Aorta (tissue), 5 donors: Measurements from ENCODE around the gene TTYH1. TPM values are rescaled to one million over a fixed set of nuclear protein-coding genes. Genes with fewer than 3 reads are reported as not detected.
A peak's percentile ranks its signal among the peaks of the same experiment; 100 is the strongest.

Experiments used
- ATAC-seq: fragments of 200-7000 bp; cut with Tn5 transposase; one replicate; pipeline ENCODE4 v1.9.1; 2022; ENCODE audit warnings: moderate library complexity; ENCODE audit not compliant: low FRiP score
- DNase-seq, 2 donors: peaks; one replicate each; pipeline ENCODE4 v3.0.0-alpha.2; 2020
- H3K27ac ChIP-seq, 2 donors: one replicate each; pipeline ENCODE4 v1.5.1; 2013; ENCODE audit warnings: low read length in 2 of 2, mild to moderate bottlenecking in 2 of 2, moderate library complexity in 2 of 2, control low read depth in 1 of 2, inconsistent platforms in 1 of 2, low read depth in 1 of 2
- H3K27me3 ChIP-seq, 2 donors: one replicate each; pipeline ENCODE4 v1.6.1; 2013; ENCODE audit warnings: control low read depth in 1 of 2, low read length in 1 of 2, mild to moderate bottlenecking in 1 of 2, moderate library complexity in 1 of 2; ENCODE audit not compliant: insufficient read depth in 2 of 2, control insufficient read depth in 1 of 2
- H3K36me3 ChIP-seq, 2 donors: one replicate each; pipeline ENCODE4 v1.6.1; 2013; ENCODE audit warnings: control low read depth in 1 of 2, low read length in 1 of 2, mild to moderate bottlenecking in 1 of 2; ENCODE audit not compliant: insufficient read depth in 2 of 2, control insufficient read depth in 1 of 2
- H3K4me1 ChIP-seq, 2 donors: one replicate each; pipeline ENCODE4 v1.6.1; 2013; ENCODE audit warnings: low read length in 2 of 2, control low read depth in 1 of 2, mild to moderate bottlenecking in 1 of 2, moderate library complexity in 1 of 2; ENCODE audit not compliant: insufficient read depth in 2 of 2, control insufficient read depth in 1 of 2
- H3K4me3 ChIP-seq, 2 donors: one replicate each; pipeline ENCODE4 v1.5.1; 2013; ENCODE audit warnings: low read length in 2 of 2, control low read depth in 1 of 2, mild to moderate bottlenecking in 1 of 2
- H3K9me3 ChIP-seq: one replicate; pipeline ENCODE4 v1.6.1; 2013; ENCODE audit warnings: mild to moderate bottlenecking, low read length; ENCODE audit not compliant: control insufficient read depth
- WGBS, 2 donors: extraction: QIAGEN DNeasy Blood & Tissue Kit; methylation state at CpG; one replicate each; pipeline ENCODE4 v1.1.7; 2013; 5-methylcytosine and 5-hydroxymethylcytosine counted together
- intact Hi-C, 2 donors: fragments of 100-400 bp; cut with DNase I; formaldehyde crosslinking; loops; one replicate each; pipeline versions ENCODE4 v1.14.2 to v1.15.0; 2022
- polyA plus RNA-seq, 2 donors: library from polyadenylated mRNA; stranded (reverse); fragments of 200-250 nt; gene quantifications; one replicate each; pipeline ENCODE4 v1.2.3, GENCODE V29; 2013
- total RNA-seq, 2 donors: library from RNA; stranded (reverse); fragmentation: NEBNext Ultra II Directional; extraction: Animal tissue kit (Norgen Biotek cat#: 25700); gene quantifications; one replicate each; pipeline ENCODE4 v1.2.1, GENCODE V29; 2021
- donor health status: healthy with polysubstance abuse.
- donor health status: Bipolar disorder and iron deficiency.
- donor health status: DM: no; HTN: no; CAD: no.
- donor health status: DM: no; HTN: no; CAD: no.
- donor health status: DM: yes; HTN: yes; CAD: no.

The TTYH1 gene
- total and polyA plus RNA-seq, 4 donors, result 0.03 to 2.2 (median 0.94) TPM; not detected in 1

GRCh38 chr19:54405628-54406027, 9.6 kb upstream of the TTYH1 start:
- no peaks in the 10 kb centered on the region for H3K27me3 ChIP-seq
- H3K27ac ChIP-seq, result no peak overlapping the region
- intact Hi-C loops, result no loop called here
- H3K4me1 ChIP-seq, result no peaks in the 10 kb centered on the region
- no peaks in the 10 kb centered on the region for H3K9me3 ChIP-seq
- ATAC-seq, result no peak
- H3K4me3 ChIP-seq, result no peak overlapping the region
- H3K36me3 ChIP-seq, result no peaks in the 10 kb centered on the region
- no peak for DNase-seq

- Histone ChIP-seq H3K27me3 (no peaks in the 10 kb centered on the region), H3K4me1 (no peaks in the 10 kb centered on the region), H3K9me3 (no peaks in the 10 kb centered on the region), H3K27ac (no peak overlapping the region), H3K36me3 (no peaks in the 10 kb centered on the region), H3K4me3 (no peak overlapping the region)
- ATAC-seq (no peak), DNase-seq (no peak)
- WGBS, 2 donors, result 84 to 85% methylated on average over 7 of the region's 7 CpGs
- intact Hi-C loops, result no loop called here
Measured at GRCh38 chr19:54407780-54408179, 7.5 kb upstream of the TTYH1 start.

GRCh38 chr19:54408456-54409026, 6.7 kb upstream of the TTYH1 start:
- Histone ChIP-seq H3K4me3 (no peak overlapping the region), H3K9me3 (no peaks in the 10 kb centered on the region), H3K4me1 (no peaks in the 10 kb centered on the region), H3K36me3 (no peaks in the 10 kb centered on the region), H3K27me3 (no peaks in the 10 kb centered on the region), H3K27ac (no peak overlapping the region)
- intact Hi-C loops, result no loop called here
- DNase-seq, result no peak
- WGBS, 2 donors, result 70 to 81% methylated on average over 9 of the region's 9 CpGs
- ATAC-seq, result no peak

GRCh38 chr19:54411033-54411432, 4.2 kb upstream of the TTYH1 start:
- H3K27me3 ChIP-seq, result no peaks in the 10 kb centered on the region
- H3K36me3 ChIP-seq, result no peaks in the 10 kb centered on the region
- H3K27ac ChIP-seq, result no peak overlapping the region
- ATAC-seq (no peak), DNase-seq (no peak)
- H3K9me3 ChIP-seq, result no peaks in the 10 kb centered on the region
- no peak overlapping the region for H3K4me3 ChIP-seq
- intact Hi-C loops, result no loop called here
- no peaks in the 10 kb centered on the region for H3K4me1 ChIP-seq

DNA sequence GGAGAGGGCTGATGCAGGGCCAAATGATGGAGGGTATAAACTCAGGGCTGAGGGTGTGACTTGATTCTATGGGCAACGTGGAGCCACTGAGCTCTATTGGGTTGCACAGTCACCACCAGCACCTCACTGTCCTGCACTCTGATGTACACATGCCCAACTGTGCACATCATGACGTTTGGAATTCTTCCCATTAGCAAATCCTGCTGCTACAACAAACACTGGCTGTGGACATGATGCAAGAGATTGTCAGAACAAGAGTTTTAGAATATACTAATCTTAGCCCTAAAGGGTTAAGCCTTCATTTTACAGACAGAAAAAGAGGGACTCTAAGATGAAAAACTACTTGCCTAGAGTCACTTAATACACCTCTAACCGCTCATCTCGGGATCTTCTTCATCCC, 2.4 kb upstream of the TTYH1 start:
- ATAC-seq, result no peak
- no peak overlapping the region for H3K4me3 ChIP-seq
- DNase-seq, result no peak
- no peaks in the 10 kb centered on the region for H3K9me3 ChIP-seq
- H3K27ac ChIP-seq, result no peak overlapping the region
- WGBS, 2 donors, result 75 to 77% methylated on average over 4 of the region's 4 CpGs
- intact Hi-C loops, result no loop called here
- no peaks in the 10 kb centered on the region for H3K36me3 ChIP-seq
- H3K27me3 ChIP-seq, result no peaks in the 10 kb centered on the region
- no peaks in the 10 kb centered on the region for H3K4me1 ChIP-seq

DNA sequence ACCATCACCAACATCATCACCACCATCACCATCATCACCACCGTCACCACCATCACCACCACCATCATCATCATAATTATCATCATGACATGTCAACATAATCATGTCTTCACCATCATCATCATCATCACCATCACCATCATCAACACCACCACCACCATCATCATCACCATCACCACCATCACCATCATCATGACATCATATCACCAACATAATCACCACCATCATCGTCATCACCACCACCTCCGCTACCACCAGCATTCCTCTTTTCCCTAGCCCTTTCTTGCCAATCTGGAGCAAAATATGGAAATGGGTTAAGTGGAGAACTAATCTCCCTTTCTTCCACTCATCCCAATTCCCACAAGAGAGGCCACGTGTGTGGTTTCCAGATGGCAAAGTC, 1.1 kb upstream of the TTYH1 start:
- 86 to 91% methylated on average over 4 of the region's 4 CpGs for WGBS, 2 donors
- DNase-seq (no peak), ATAC-seq (no peak)
- no peaks in the 10 kb centered on the region for H3K9me3 ChIP-seq
- intact Hi-C loops, result no loop called here
- H3K4me3 ChIP-seq, result no peak overlapping the region
- no peaks in the 10 kb centered on the region for H3K36me3 ChIP-seq
- H3K27me3 ChIP-seq, result no peaks in the 10 kb centered on the region
- H3K27ac ChIP-seq, result no peak overlapping the region
- H3K4me1 ChIP-seq, result no peaks in the 10 kb centered on the region

GRCh38 chr19:54415901-54416673, 823 bp downstream of the TTYH1 start:
- no peaks in the 10 kb centered on the region for H3K9me3 ChIP-seq

GRCh38 chr19:54416695-54417491, 1.6 kb downstream of the TTYH1 start:
- DNase-seq, result peak in 1 of 2 donors; percentile 5

More at GRCh38 chr19:54415901-54416673, 823 bp downstream of the TTYH1 start:
- WGBS, 2 donors, result 2 to 3% methylated on average over 28 of the region's 28 CpGs
- H3K27ac ChIP-seq, result no peak overlapping the region
- no peaks in the 10 kb centered on the region for H3K27me3 ChIP-seq
- no peaks in the 10 kb centered on the region for H3K4me1 ChIP-seq
- H3K4me3 ChIP-seq, result no peak overlapping the region
- DNase-seq (no peak), ATAC-seq (no peak)
- H3K36me3 ChIP-seq, result no peaks in the 10 kb centered on the region
- intact Hi-C loops, result no loop called here

More at GRCh38 chr19:54416695-54417491, 1.6 kb downstream of the TTYH1 start:
- WGBS, 2 donors, result 34 to 40% methylated on average over 34 to 44 of the region's 44 CpGs
- Histone ChIP-seq H3K4me1 (no peaks in the 10 kb centered on the region), H3K27me3 (no peaks in the 10 kb centered on the region), H3K4me3 (no peak overlapping the region), H3K9me3 (no peaks in the 10 kb centered on the region), H3K36me3 (no peaks in the 10 kb centered on the region), H3K27ac (no peak overlapping the region)
- intact Hi-C loops, result no loop called here
- ATAC-seq, result no peak
